PC-3 (cell line): Measurements from ENCODE around the gene CLNK. TPM values are rescaled to one million over a fixed set of nuclear protein-coding genes. Genes with fewer than 3 reads are reported as not detected.

Source experiments
- ATAC-seq: fragments of 200-7000 bp; cut with Tn5 transposase; 2 replicates; pipeline ENCODE4 v1.9.1; 2020; ENCODE audit warnings: mild to moderate bottlenecking, moderate library complexity
- BruUV-seq: library from RNA; stranded (reverse); fragments of 400-500 nt; replicated peaks from 2 replicates; lab custom pipeline; 2021; lab: Mats Ljungman, UMichigan
- CTCF ChIA-PET: fragments of 300-600 bp; sonication (Branson Sonifier 250); formaldehyde crosslinking; loops from one replicate; lab custom pipeline; 2022; ENCODE audit warnings: antibody characterized with exemption; lab: Charles Lee
- POLR2A ChIA-PET: fragments of 300-600 bp; sonication (Branson Sonifier 250); formaldehyde crosslinking; loops from one replicate; lab custom pipeline; 2022; ENCODE audit warnings: antibody characterized with exemption; ENCODE audit not compliant: unreplicated experiment; lab: Charles Lee
- DNase-seq: peaks from one replicate; pipeline ENCODE4 v3.0.0-alpha.2; 2015
- H2AFZ ChIP-seq: fragments of 300-600 bp; sonication (generic); 2 replicates; pipeline ENCODE4 v1.6.0; 2016; ENCODE audit warnings: antibody characterized with exemption, low read length
- H3F3A ChIP-seq: fragments of 300-600 bp; sonication (generic); one replicate; pipeline ENCODE4 v1.6.0; 2017; ENCODE audit warnings: antibody characterized with exemption, low read length, control low read depth, mild to moderate bottlenecking; ENCODE audit not compliant: unreplicated experiment
- H3K27ac ChIP-seq: fragments of 300-600 bp; sonication (generic); 2 replicates; pipeline ENCODE4 v1.5.1; 2016; ENCODE audit warnings: mild to moderate bottlenecking, low read length
- H3K27me3 ChIP-seq: fragments of 300-600 bp; sonication (generic); 2 replicates; pipeline ENCODE4 v1.6.1; 2016; ENCODE audit warnings: low read length, mixed read lengths
- H3K36me3 ChIP-seq: fragments of 300-600 bp; sonication (generic); 2 replicates; pipeline ENCODE4 v1.6.1; 2016; ENCODE audit warnings: low read depth, mixed run types, low read length, mixed read lengths
- H3K4me1 ChIP-seq: fragments of 300-600 bp; sonication (generic); 2 replicates; pipeline ENCODE4 v1.5.1; 2016; ENCODE audit warnings: low read length; ENCODE audit not compliant: insufficient read depth
- H3K4me2 ChIP-seq: fragments of 300-600 bp; sonication (generic); 2 replicates; pipeline ENCODE4 v1.6.0; 2016; ENCODE audit warnings: low read length
- H3K4me3 ChIP-seq: fragments of 300-600 bp; sonication (generic); 2 replicates; pipeline ENCODE4 v1.5.1; 2016; ENCODE audit warnings: mild to moderate bottlenecking, low read length, mixed read lengths
- H3K79me2 ChIP-seq: fragments of 300-600 bp; sonication (generic); 2 replicates; pipeline ENCODE4 v1.6.1; 2017; ENCODE audit warnings: low read length, mixed read lengths
- H3K9ac ChIP-seq: fragments of 300-600 bp; sonication (generic); 2 replicates; pipeline ENCODE4 v1.6.0; 2016; ENCODE audit warnings: mild to moderate bottlenecking, low read length
- H3K9me2 ChIP-seq: fragments of 300-600 bp; sonication (generic); replicated peaks from 2 replicates; pipeline ENCODE4 v1.6.1; 2016; ENCODE audit warnings: mixed run types, low read length, mixed read lengths
- H3K9me3 ChIP-seq: fragments of 300-600 bp; sonication (generic); 2 replicates; pipeline ENCODE4 v1.6.1; 2016; ENCODE audit warnings: low read length, mixed read lengths
- H4K20me1 ChIP-seq: fragments of 300-600 bp; sonication (generic); 2 replicates; pipeline ENCODE4 v1.6.1; 2016; ENCODE audit warnings: low read length, mixed read lengths
- EZH2 ChIP-seq: fragments of 300-600 bp; sonication (generic); IDR thresholded peaks from one replicate; pipeline ENCODE4 v1.6.1; 2017; ENCODE audit warnings: antibody characterized with exemption, mild to moderate bottlenecking, low read length; ENCODE audit not compliant: unreplicated experiment
- EZH2phosphoT487 ChIP-seq: fragments of 300-600 bp; sonication (generic); IDR thresholded peaks from 2 replicates; pipeline ENCODE4 v1.6.1; 2018; ENCODE audit warnings: mild to moderate bottlenecking, antibody characterized with exemption, low read length, borderline replicate concordance
- intact Hi-C: fragments of 100-400 bp; cut with micrococcal nuclease; formaldehyde crosslinking; loops from 2 replicates; pipeline ENCODE4 v1.9.0; 2023
- total RNA-seq: library from RNA; depleted of rRNA; stranded (reverse); fragments of >200 nt; gene quantifications from 2 replicates; pipeline ENCODE4 v1.2.3, GENCODE V29; 2014
- TF ChIP-seq, protein P1 (sequence below): fragments of 300-600 bp; sonication (generic); conservative IDR thresholded peaks from 2 replicates; pipeline ENCODE4 v1.5.1; 2017; ENCODE audit warnings: antibody characterized with exemption, low read depth, mild to moderate bottlenecking, low read length

CLNK gene
- total RNA-seq, 1 experiment from 2014 or later: not detected

DNA sequence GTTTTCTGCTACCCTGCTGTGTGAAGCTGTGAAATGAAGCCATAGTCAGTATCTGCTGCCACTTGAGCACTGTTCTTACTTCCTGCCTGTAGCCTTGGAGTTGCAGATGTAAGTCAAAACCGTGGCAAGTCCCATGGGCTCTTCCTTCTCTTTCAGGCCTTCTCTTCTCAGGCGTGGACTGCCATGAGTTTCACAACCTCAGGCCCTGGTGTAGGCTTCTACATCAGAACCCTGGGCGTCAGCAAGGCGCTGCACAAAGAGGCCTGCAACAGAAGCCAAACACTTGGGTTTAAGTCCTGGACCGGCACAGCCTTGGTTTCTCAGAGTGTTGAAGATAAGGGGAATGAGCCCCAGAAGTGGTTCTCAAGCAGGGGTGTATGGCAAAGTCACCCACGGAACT, 229.8 kb downstream of the CLNK start:
- no peak overlapping the region for H3K4me3 ChIP-seq
- ChIA-PET POLR2A (no interaction called here), CTCF (no interaction called here)
- ATAC-seq (no peak), DNase-seq (no peak)
- no peaks in the 10 kb centered on the region for H3K9me2 ChIP-seq
- no peak overlapping the region for H3K4me2 ChIP-seq
- H2AFZ ChIP-seq: no peak overlapping the region
- H4K20me1 ChIP-seq: no peaks in the 10 kb centered on the region
- peaks cover 9% of the 10 kb centered on the region; the same call in 1 of the 2 replicates for H3K4me1 ChIP-seq
- no peak overlapping the region for H3K27ac ChIP-seq
- BruUV-seq: no TSS peak
- H3K36me3 ChIP-seq: peaks cover 9% of the 10 kb centered on the region; the same call in 1 of the 2 replicates
- H3K9me3 ChIP-seq: no peaks in the 10 kb centered on the region
- H3K9ac ChIP-seq: no peak overlapping the region
- H3K27me3 ChIP-seq: no peaks in the 10 kb centered on the region
- H3F3A ChIP-seq: no peaks in the 10 kb centered on the region
- no peak for TF ChIP-seq EZH2phosphoT487
- TF ChIP-seq EZH2: no peak
- TF ChIP-seq, protein P1, sequence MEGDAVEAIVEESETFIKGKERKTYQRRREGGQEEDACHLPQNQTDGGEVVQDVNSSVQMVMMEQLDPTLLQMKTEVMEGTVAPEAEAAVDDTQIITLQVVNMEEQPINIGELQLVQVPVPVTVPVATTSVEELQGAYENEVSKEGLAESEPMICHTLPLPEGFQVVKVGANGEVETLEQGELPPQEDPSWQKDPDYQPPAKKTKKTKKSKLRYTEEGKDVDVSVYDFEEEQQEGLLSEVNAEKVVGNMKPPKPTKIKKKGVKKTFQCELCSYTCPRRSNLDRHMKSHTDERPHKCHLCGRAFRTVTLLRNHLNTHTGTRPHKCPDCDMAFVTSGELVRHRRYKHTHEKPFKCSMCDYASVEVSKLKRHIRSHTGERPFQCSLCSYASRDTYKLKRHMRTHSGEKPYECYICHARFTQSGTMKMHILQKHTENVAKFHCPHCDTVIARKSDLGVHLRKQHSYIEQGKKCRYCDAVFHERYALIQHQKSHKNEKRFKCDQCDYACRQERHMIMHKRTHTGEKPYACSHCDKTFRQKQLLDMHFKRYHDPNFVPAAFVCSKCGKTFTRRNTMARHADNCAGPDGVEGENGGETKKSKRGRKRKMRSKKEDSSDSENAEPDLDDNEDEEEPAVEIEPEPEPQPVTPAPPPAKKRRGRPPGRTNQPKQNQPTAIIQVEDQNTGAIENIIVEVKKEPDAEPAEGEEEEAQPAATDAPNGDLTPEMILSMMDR: no peak
- peaks cover 31% of the 10 kb centered on the region for H3K79me2 ChIP-seq
- intact Hi-C loops: no loop called here

- TF ChIP-seq EZH2 (no peak), EZH2phosphoT487 (no peak)
- TF ChIP-seq, protein P1: no peak
- ATAC-seq (no peak), DNase-seq (no peak)
- Histone ChIP-seq H3K9me3 (no peaks in the 10 kb centered on the region), H3K27me3 (no peaks in the 10 kb centered on the region), H3K4me2 (no peak overlapping the region), H3K36me3 (peaks cover 9% of the 10 kb centered on the region; the same call in 1 of the 2 replicates), H3K9ac (no peak overlapping the region), H3K27ac (no peak overlapping the region), H2AFZ (no peak overlapping the region), H4K20me1 (no peaks in the 10 kb centered on the region), H3K79me2 (peaks cover 31% of the 10 kb centered on the region), H3K9me2 (no peaks in the 10 kb centered on the region), H3K4me3 (no peak overlapping the region), H3K4me1 (peaks cover 9% of the 10 kb centered on the region; the same call in 1 of the 2 replicates), H3F3A (no peaks in the 10 kb centered on the region)
- intact Hi-C loops: no loop called here
- BruUV-seq: no TSS peak
- ChIA-PET CTCF (no interaction called here), POLR2A (no interaction called here)
These were observed 230.4 kb downstream of the CLNK start for GRCh38 chr4:10454121-10454520.

GRCh38 chr4:10448991-10449390, 235.6 kb downstream of the CLNK start:
- H3K9me2 ChIP-seq: no peaks in the 10 kb centered on the region
- H3K4me1 ChIP-seq: no peaks in the 10 kb centered on the region
- H3F3A ChIP-seq: no peaks in the 10 kb centered on the region
- no peak overlapping the region for H3K9ac ChIP-seq
- no peak overlapping the region for H3K4me3 ChIP-seq
- POLR2A ChIA-PET: no interaction called here
- H3K36me3 ChIP-seq: peaks cover 33% of the 10 kb centered on the region
- 0 out of 2 replicates have a peak, but pooled peaks cover 6% of the 10 kb centered on the region for H3K79me2 ChIP-seq
- no peak overlapping the region for H3K27ac ChIP-seq
- no peak overlapping the region for H2AFZ ChIP-seq
- no peaks in the 10 kb centered on the region for H4K20me1 ChIP-seq
- no TSS peak for BruUV-seq
- no peaks in the 10 kb centered on the region for H3K9me3 ChIP-seq
- no peak for ATAC-seq
- TF ChIP-seq EZH2phosphoT487: no peak
- TF ChIP-seq, protein P1: no peak
- no peak for TF ChIP-seq EZH2
- intact Hi-C loops: no loop called here
- CTCF ChIA-PET: no interaction called here
- no peak for DNase-seq
- no peaks in the 10 kb centered on the region for H3K27me3 ChIP-seq
- no peak overlapping the region for H3K4me2 ChIP-seq
